Endothelial cell of umbilical vein (primary cell): Measurements from ENCODE around the gene LCN12. TPM values are rescaled to one million over a fixed set of nuclear protein-coding genes. Genes with fewer than 3 reads are reported as not detected.

ENCODE experiments used
- BruUV-seq: library from RNA; stranded (reverse); fragments of 400-500 nt; replicated peaks from 2 replicates; lab custom pipeline; 2021; lab: Mats Ljungman, UMichigan
- CTCF ChIA-PET: fragments of 300-600, 350-600 bp; sonication (Branson Sonifier 250); formaldehyde crosslinking; loops from one replicate; lab custom pipeline; 2021; ENCODE audit warnings: antibody characterized with exemption, inconsistent platforms; lab: Charles Lee
- POLR2A ChIA-PET: fragments of 300-600, 350-600 bp; sonication (Branson Sonifier 250); formaldehyde crosslinking; loops from one replicate; lab custom pipeline; 2021; ENCODE audit warnings: antibody characterized with exemption, inconsistent platforms; lab: Charles Lee
- DNase-seq: peaks from one replicate; pipeline ENCODE4 v3.0.0-alpha.2; 2011; ENCODE audit warnings: low read depth, low spot score
- FAIRE-seq: peaks from 2 replicates; lab custom pipeline; 2011; peaks lifted over from hg19 to GRCh38; lab: Jason Lieb, UNC
- H2AFZ ChIP-seq: 2 replicates; pipeline ENCODE4 v1.6.0; 2012; ENCODE audit warnings: low read depth, low read length, control low read depth, inconsistent platforms
- H3K27ac ChIP-seq: 2 replicates; pipeline ENCODE4 v1.5.1; 2011; ENCODE audit warnings: low read depth, mild to moderate bottlenecking, control low read depth, low read length, moderate library complexity; ENCODE audit not compliant: insufficient read depth
- H3K27me3 ChIP-seq, 2 experiments: 2 replicates each; pipeline versions ENCODE4 v1.6.0 to v1.6.1; 2011; ENCODE audit warnings: low read length in 2 of 2, mixed read lengths in 1 of 2; ENCODE audit not compliant: control insufficient read depth in 2 of 2, insufficient read depth in 2 of 2
- H3K36me3 ChIP-seq, 2 experiments: 2 replicates in 1 of 2; 3 replicates in 1 of 2; pipeline ENCODE4 v1.5.1; 2011; ENCODE audit warnings: low read length in 2 of 2, mild to moderate bottlenecking in 1 of 2, moderate library complexity in 1 of 2; ENCODE audit not compliant: control insufficient read depth in 2 of 2, insufficient read depth in 2 of 2; ENCODE audit errors: extremely low read depth in 1 of 2
- H3K4me1 ChIP-seq: 3 replicates; pipeline ENCODE4 v1.5.1; 2011; ENCODE audit warnings: mild to moderate bottlenecking, low read length; ENCODE audit not compliant: control insufficient read depth, insufficient read depth; ENCODE audit errors: extremely low read depth
- H3K4me2 ChIP-seq: 2 replicates; pipeline ENCODE4 v1.6.1; 2011; ENCODE audit warnings: low read length, control low read depth, mixed read lengths; ENCODE audit not compliant: insufficient read depth
- H3K4me3 ChIP-seq, 3 experiments: fragments of 200-600 bp in 1 of 3; sonication (generic), shearing (Covaris generic) in 1 of 3; replicated peaks in 1 of 3; 2 replicates each; pipeline ENCODE4 v1.5.1; 2011 to 2016; ENCODE audit warnings: control low read depth in 3 of 3, low read length in 3 of 3, mild to moderate bottlenecking in 2 of 3, inconsistent platforms in 1 of 3, low read depth in 1 of 3, moderate library complexity in 1 of 3; ENCODE audit not compliant: insufficient read depth in 1 of 3
- H3K79me2 ChIP-seq: 2 replicates; pipeline ENCODE4 v1.6.0; 2012; ENCODE audit warnings: low read length, inconsistent platforms; ENCODE audit not compliant: control insufficient read depth, insufficient read depth
- H3K9ac ChIP-seq: replicated peaks from 2 replicates; pipeline ENCODE3; 2011; ENCODE audit warnings: low read length, control low read depth; ENCODE audit not compliant: insufficient read depth; ENCODE audit errors: extremely low read depth
- H3K9me1 ChIP-seq: replicated peaks from 3 replicates; pipeline ENCODE4 v1.6.0; 2011; ENCODE audit warnings: mild to moderate bottlenecking, low read length; ENCODE audit not compliant: control insufficient read depth, insufficient read depth; ENCODE audit errors: extremely low read depth
- H3K9me3 ChIP-seq: replicated peaks from 2 replicates; pipeline ENCODE4 v1.5.1; 2012; ENCODE audit warnings: low read length, inconsistent platforms; ENCODE audit not compliant: control insufficient read depth, insufficient read depth
- H4K20me1 ChIP-seq: replicated peaks from 2 replicates; pipeline ENCODE3; 2011; ENCODE audit warnings: mild to moderate bottlenecking, low read length; ENCODE audit not compliant: control insufficient read depth, insufficient read depth; ENCODE audit errors: extremely low read depth
- CTCF ChIP-seq, 2 donors: IDR thresholded peaks; 1 replicate in 1 of 2; 2 replicates in 1 of 2; pipeline ENCODE4 v1.5.1; 2011; ENCODE audit warnings: low read length in 2 of 2, mild to moderate bottlenecking in 2 of 2, moderate library complexity in 2 of 2, control low read depth in 1 of 2, inconsistent platforms in 1 of 2, low read depth in 1 of 2; ENCODE audit not compliant: insufficient read depth in 1 of 2; ENCODE audit errors: extremely low read depth in 1 of 2
- EZH2 ChIP-seq: IDR thresholded peaks from 2 replicates; pipeline ENCODE4 v1.6.1; 2012; ENCODE audit warnings: borderline replicate concordance, low read depth, mild to moderate bottlenecking, moderate library complexity, low read length, inconsistent platforms; ENCODE audit not compliant: severe bottlenecking
- FOS ChIP-seq: IDR thresholded peaks from 2 replicates; pipeline ENCODE4 v1.6.1; 2011; ENCODE audit warnings: mild to moderate bottlenecking, low read length, moderate library complexity, borderline replicate concordance; ENCODE audit not compliant: insufficient read depth
- GATA2 ChIP-seq: IDR thresholded peaks from 2 replicates; pipeline ENCODE4 v1.7.0; 2011; ENCODE audit warnings: low read depth, mild to moderate bottlenecking, moderate library complexity, mixed read lengths, low read length; ENCODE audit not compliant: insufficient read length, insufficient read depth
- JUN ChIP-seq: IDR thresholded peaks from 2 replicates; pipeline ENCODE4 v1.6.1; 2011; ENCODE audit warnings: borderline replicate concordance, low read depth; ENCODE audit not compliant: insufficient read length, insufficient read depth
- MAX ChIP-seq: IDR thresholded peaks from 2 replicates; pipeline ENCODE4 v1.6.1; 2011; ENCODE audit not compliant: insufficient read depth, insufficient read length
- MYC ChIP-seq: IDR thresholded peaks from one replicate; pipeline ENCODE4 v1.6.1; 2011; ENCODE audit warnings: mild to moderate bottlenecking, low read depth, low read length
- POLR2A ChIP-seq: IDR thresholded peaks from 2 replicates; pipeline ENCODE4 v1.6.1; 2012; ENCODE audit warnings: low read depth, mild to moderate bottlenecking, control low read depth, low read length
- POLR2AphosphoS5 ChIP-seq: IDR thresholded peaks from 2 replicates; pipeline ENCODE4 v1.6.1; 2012; ENCODE audit warnings: low read depth, mild to moderate bottlenecking, control low read depth, low read length, moderate library complexity; ENCODE audit not compliant: insufficient read depth
- dilution Hi-C: fragments of 300-500 bp; cut with MboI; formaldehyde crosslinking; loops from one replicate; pipeline ENCODE4 v1.15.0; 2019; ENCODE audit warnings: low sequenced_read_pairs; ENCODE audit not compliant: extremely low pct_ligation_motif_present
- intact Hi-C: fragments of 100-400 bp; cut with micrococcal nuclease; formaldehyde crosslinking; loops from one replicate; pipeline ENCODE4 v1.10.0; 2022
- polyA plus RNA-seq, 4 experiments: library from polyadenylated mRNA; depleted of rRNA in 3 of 4; stranded (reverse) in 3 of 4; unstranded in 1 of 4; fragments of >200 nt; gene quantifications; 2 replicates each; pipeline versions ENCODE4 v1.2.1 to v1.2.3, GENCODE V29; 2011 to 2012; ENCODE audit warnings: missing spikeins in 1 of 4
- total RNA-seq: library from RNA; stranded (reverse); gene quantifications from 2 replicates; pipeline ENCODE4 v1.2.3, GENCODE V29; 2021

LCN12 gene
- total and polyA plus RNA-seq, 2 donors (not counting 3 experiments of a cell fraction or from before 2014, with no cell fraction given), result 0.35 to 0.52 TPM

- no peak overlapping the region for H2AFZ ChIP-seq
- no peak for DNase-seq
- H3K36me3 ChIP-seq, result no peaks in the 10 kb centered on the region
- no peaks in the 10 kb centered on the region for H3K9me3 ChIP-seq
- H3K27me3 ChIP-seq, result no peaks in the 10 kb centered on the region
- ChIA-PET POLR2A (interaction anchor here (0.6 kb wide), 1 partner anchor 32 kb away, joined by 5 read pairs; no protein-coding TSS in a partner anchor), CTCF (no interaction called here)
- no peaks in the 10 kb centered on the region for H3K79me2 ChIP-seq
- H3K27ac ChIP-seq, result no peak overlapping the region
- no peaks in the 10 kb centered on the region for H3K9me1 ChIP-seq
- intact Hi-C loops, result no loop called here
- peaks cover 15% of the 10 kb centered on the region for H3K4me1 ChIP-seq
- no peak overlapping the region for H3K4me3 ChIP-seq
- no peak for FAIRE-seq
- no TSS peak for BruUV-seq
- TF ChIP-seq GATA2 (no peak), CTCF (IDR thresholded peaks at IDR 0.05; ENCODE audit: extremely low read depth in 1 of 2, insufficient read depth in 1 of 2, low read depth in 1 of 2, low read length in 2 of 2) (no peak), MYC (no peak), EZH2 (no peak), FOS (no peak), POLR2A (no peak), MAX (no peak), JUN (no peak), POLR2AphosphoS5 (no peak)
- dilution Hi-C loops, result no loop called here
- H3K9ac ChIP-seq, result no peak overlapping the region
- H4K20me1 ChIP-seq, result no peaks in the 10 kb centered on the region
- H3K4me2 ChIP-seq, result no peak overlapping the region
These were observed 50.0 kb downstream of the LCN12 start for GRCh38 chr9:137001857-137002645.
